GM21360 (cell line): ENCODE data around the gene SDR42E2.

Experiments used
- ATAC-seq: cut with Tn5 transposase; IDR thresholded peaks from one replicate; pipeline ENCODE4 v1.9.1; 2021; ENCODE audit warnings: mild to moderate bottlenecking, moderate library complexity; ENCODE audit not compliant: unreplicated experiment

SDR42E2 gene

DNA sequence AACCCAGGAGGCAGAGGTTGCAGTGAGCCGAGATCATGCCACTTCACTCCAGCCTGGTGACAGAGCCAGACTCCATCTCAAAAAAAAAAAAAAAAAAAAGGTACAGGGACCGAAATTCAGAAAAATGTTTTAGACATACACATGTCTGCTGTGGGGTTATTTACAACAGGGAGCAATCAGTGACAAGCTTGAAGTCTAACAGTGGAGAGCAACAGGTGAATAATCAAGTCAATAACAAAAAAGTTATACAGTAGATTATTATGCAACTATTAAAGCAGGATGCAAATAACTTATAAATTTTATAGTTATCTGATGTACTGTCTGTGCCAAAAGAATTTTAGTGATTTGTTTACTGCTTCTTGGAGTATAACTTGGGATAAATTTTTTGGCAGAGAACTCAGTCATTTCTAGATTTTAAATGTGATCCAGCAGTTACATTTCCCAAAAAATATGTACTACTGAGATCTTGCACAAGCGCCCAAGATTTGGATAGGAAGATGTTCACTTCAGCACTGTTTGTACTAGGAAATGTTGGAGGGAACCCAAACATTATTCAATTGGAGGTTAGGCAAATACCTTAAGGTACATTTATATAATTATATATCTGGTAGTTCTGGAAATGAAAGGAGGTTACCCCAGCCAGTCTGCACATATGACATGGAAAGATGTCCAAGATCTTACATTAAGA is 77.9 kb downstream of the SDR42E2 start:
- no peak for ATAC-seq
